HEK293 (cell line): ENCODE results near the gene PGBD1.

ENCODE experiments used
- PRDM1 ChIP-seq: fragments of 450-650 bp; formaldehyde crosslinking; IDR thresholded peaks from 2 replicates; pipeline ENCODE4; 2016; ENCODE audit warnings: missing biosample characterization, missing genetic modification characterization
- ZFP37 ChIP-seq: fragments of 450-650 bp; formaldehyde crosslinking; IDR thresholded peaks from 2 replicates; pipeline ENCODE4 v1.5.1; 2016; ENCODE audit warnings: missing biosample characterization, missing genetic modification characterization
- ZNF302 ChIP-seq: fragments of 450-650 bp; formaldehyde crosslinking; IDR thresholded peaks from 2 replicates; pipeline ENCODE4 v1.5.1; 2016; ENCODE audit warnings: missing biosample characterization, missing genetic modification characterization, low read depth
- ZNF433 ChIP-seq: fragments of 450-650 bp; formaldehyde crosslinking; IDR thresholded peaks from 2 replicates; pipeline ENCODE4 v1.5.1; 2016; ENCODE audit warnings: missing biosample characterization, missing genetic modification characterization, low read depth
- ZNF670 ChIP-seq: fragments of 450-650 bp; formaldehyde crosslinking; IDR thresholded peaks from 2 replicates; pipeline ENCODE4 v1.5.1; 2016; ENCODE audit warnings: missing biosample characterization, missing genetic modification characterization, low read depth
- TF ChIP-seq, protein P1 (sequence below): fragments of 450-650 bp; formaldehyde crosslinking; IDR thresholded peaks from 2 replicates; pipeline ENCODE4 v1.5.1; 2016; ENCODE audit warnings: missing biosample characterization, missing genetic modification characterization
- TF ChIP-seq, protein P2 (sequence below): fragments of 450-650 bp; formaldehyde crosslinking; IDR thresholded peaks from 2 replicates; pipeline ENCODE4 v1.5.1; 2016; ENCODE audit warnings: missing biosample characterization, missing genetic modification characterization

DNA sequence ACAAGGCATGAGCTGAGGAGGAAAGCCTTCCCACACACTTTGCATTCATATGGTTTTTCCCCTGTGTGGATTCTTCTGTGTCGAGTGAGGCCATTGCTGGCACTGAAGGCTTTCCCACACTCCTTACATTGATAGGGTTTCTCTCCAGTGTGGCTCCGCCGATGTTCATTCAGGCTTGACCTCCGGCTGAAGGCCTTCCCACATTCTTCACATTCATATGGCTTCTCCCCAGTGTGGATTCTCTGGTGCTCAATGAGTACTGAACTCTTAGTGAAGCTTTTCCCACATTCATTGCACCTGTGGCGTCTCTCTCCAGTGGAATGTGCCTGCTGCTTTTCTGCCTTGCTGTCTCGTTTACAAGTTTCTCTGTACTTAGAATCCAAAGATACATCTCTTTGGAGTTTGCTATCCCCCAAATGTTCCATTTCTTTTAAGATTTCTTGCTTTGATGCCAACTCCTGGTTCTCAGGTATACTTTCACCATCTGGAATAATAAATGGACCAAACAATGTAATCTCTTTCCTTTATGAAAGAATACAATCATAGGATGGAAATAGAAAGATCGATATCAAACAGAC lies 45.1 kb downstream of the PGBD1 start:
- TF ChIP-seq, protein P1, sequence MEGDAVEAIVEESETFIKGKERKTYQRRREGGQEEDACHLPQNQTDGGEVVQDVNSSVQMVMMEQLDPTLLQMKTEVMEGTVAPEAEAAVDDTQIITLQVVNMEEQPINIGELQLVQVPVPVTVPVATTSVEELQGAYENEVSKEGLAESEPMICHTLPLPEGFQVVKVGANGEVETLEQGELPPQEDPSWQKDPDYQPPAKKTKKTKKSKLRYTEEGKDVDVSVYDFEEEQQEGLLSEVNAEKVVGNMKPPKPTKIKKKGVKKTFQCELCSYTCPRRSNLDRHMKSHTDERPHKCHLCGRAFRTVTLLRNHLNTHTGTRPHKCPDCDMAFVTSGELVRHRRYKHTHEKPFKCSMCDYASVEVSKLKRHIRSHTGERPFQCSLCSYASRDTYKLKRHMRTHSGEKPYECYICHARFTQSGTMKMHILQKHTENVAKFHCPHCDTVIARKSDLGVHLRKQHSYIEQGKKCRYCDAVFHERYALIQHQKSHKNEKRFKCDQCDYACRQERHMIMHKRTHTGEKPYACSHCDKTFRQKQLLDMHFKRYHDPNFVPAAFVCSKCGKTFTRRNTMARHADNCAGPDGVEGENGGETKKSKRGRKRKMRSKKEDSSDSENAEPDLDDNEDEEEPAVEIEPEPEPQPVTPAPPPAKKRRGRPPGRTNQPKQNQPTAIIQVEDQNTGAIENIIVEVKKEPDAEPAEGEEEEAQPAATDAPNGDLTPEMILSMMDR (tag by site-specific recombination) = no peak
- TF ChIP-seq, protein P2, sequence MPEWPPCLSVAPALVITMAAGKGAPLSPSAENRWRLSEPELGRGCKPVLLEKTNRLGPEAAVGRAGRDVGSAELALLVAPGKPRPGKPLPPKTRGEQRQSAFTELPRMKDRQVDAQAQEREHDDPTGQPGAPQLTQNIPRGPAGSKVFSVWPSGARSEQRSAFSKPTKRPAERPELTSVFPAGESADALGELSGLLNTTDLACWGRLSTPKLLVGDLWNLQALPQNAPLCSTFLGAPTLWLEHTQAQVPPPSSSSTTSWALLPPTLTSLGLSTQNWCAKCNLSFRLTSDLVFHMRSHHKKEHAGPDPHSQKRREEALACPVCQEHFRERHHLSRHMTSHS (tag by site-specific recombination) = no peak
- TF ChIP-seq ZNF302 (no peak), ZFP37 (no peak), PRDM1 (tag by site-specific recombination) (no peak), ZNF433 (no peak), ZNF670 (tag by site-specific recombination) (no peak)
